Suprapubic skin (tissue), 4 donors: ENCODE measurements around the gene HEY2. TPM values are rescaled to one million over a fixed set of nuclear protein-coding genes. Genes with fewer than 3 reads are reported as not detected.
A peak's percentile ranks its signal among the peaks of the same experiment; 100 is the strongest.

ENCODE experiments used
- DNase-seq, 2 donors: peaks; one replicate each; pipeline ENCODE4 v3.0.0-alpha.2; 2019; ENCODE audit warnings: low spot score in 2 of 2
- H3K27ac ChIP-seq: fragments of 200-600 bp; sonication (generic); one replicate; pipeline ENCODE4 v1.5.1; 2019
- H3K27me3 ChIP-seq: fragments of 200-600 bp; sonication (generic); one replicate; pipeline ENCODE4 v1.5.1; 2019
- H3K36me3 ChIP-seq: fragments of 200-600 bp; sonication (generic); one replicate; pipeline ENCODE4 v1.5.1; 2019
- H3K4me1 ChIP-seq: fragments of 200-600 bp; sonication (generic); one replicate; pipeline ENCODE4 v1.5.1; 2019
- H3K4me3 ChIP-seq: fragments of 200-600 bp; sonication (generic); one replicate; pipeline ENCODE4 v1.5.1; 2019; ENCODE audit warnings: mild to moderate bottlenecking
- H3K9me3 ChIP-seq: fragments of 200-600 bp; sonication (generic); one replicate; pipeline ENCODE4 v1.5.1; 2019
- EP300 ChIP-seq: sonication (generic); formaldehyde crosslinking; IDR thresholded peaks from one replicate; pipeline ENCODE4 v1.6.1; 2017; ENCODE audit warnings: antibody characterized with exemption
- POLR2A ChIP-seq, 2 donors: fragments of 450-650 bp; IDR thresholded peaks; one replicate each; pipeline ENCODE4 v1.6.1; 2017; ENCODE audit warnings: antibody characterized with exemption in 2 of 2, mild to moderate bottlenecking in 2 of 2, moderate library complexity in 2 of 2
- POLR2AphosphoS5 ChIP-seq, 3 donors: sonication (generic); formaldehyde crosslinking; IDR thresholded peaks; one replicate each; pipeline ENCODE4 v1.6.1; 2017; ENCODE audit warnings: antibody characterized with exemption in 3 of 3
- WGBS: methylation state at CpG from one replicate; pipeline ENCODE4 v1.1.5; 2018; 5-methylcytosine and 5-hydroxymethylcytosine counted together
- total RNA-seq, 4 donors: library from RNA; depleted of rRNA; stranded (reverse); fragments of >200 nt; gene quantifications; one replicate each; pipeline ENCODE4 v1.1.0, GENCODE V29; 2016
- TF ChIP-seq, protein P1 (sequence below), 2 donors: fragments of 200-600 bp in 1 of 2; fragments of 450-650 bp in 1 of 2; sonication (generic) in 1 of 2; IDR thresholded peaks; one replicate each; pipeline ENCODE4 v1.5.1; 2016 to 2019; ENCODE audit warnings: antibody characterized with exemption in 2 of 2, mild to moderate bottlenecking in 1 of 2, moderate library complexity in 1 of 2

Gene HEY2
- total RNA-seq, 4 donors from 2014 or later = 0.76 to 3.0 (median 1.9) TPM

DNA sequence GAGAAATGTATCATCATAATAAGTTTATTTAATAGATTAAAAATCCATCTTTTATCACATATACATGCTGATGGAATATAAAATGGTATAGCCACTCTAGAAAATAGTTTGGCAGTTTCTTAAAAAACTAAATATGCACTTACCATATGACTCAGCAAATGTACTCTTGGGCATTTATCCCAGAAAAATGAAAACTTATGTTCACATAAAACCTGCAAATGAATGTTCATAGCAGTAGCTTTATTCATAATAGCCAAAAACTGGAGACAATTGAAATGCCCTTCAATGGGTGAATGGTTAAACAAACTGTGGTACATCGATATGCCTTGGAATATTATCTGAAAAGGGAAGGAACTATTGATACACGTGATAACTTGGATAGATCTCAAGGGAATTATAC, 34.9 kb downstream of the HEY2 start:
- no peak overlapping the region for H3K4me3 ChIP-seq
- H3K36me3 ChIP-seq = no peaks in the 10 kb centered on the region
- WGBS = 70% methylated on average over 2 of the region's 2 CpGs
- H3K27ac ChIP-seq = no peak overlapping the region
- DNase-seq = no peak
- no peaks in the 10 kb centered on the region for H3K27me3 ChIP-seq
- no peaks in the 10 kb centered on the region for H3K9me3 ChIP-seq
- peaks cover 20% of the 10 kb centered on the region for H3K4me1 ChIP-seq
- TF ChIP-seq POLR2A (IDR thresholded peaks at IDR 0.05) (no peak), EP300 (no peak), POLR2AphosphoS5 (IDR thresholded peaks at IDR 0.05) (no peak)
- TF ChIP-seq, protein P1, sequence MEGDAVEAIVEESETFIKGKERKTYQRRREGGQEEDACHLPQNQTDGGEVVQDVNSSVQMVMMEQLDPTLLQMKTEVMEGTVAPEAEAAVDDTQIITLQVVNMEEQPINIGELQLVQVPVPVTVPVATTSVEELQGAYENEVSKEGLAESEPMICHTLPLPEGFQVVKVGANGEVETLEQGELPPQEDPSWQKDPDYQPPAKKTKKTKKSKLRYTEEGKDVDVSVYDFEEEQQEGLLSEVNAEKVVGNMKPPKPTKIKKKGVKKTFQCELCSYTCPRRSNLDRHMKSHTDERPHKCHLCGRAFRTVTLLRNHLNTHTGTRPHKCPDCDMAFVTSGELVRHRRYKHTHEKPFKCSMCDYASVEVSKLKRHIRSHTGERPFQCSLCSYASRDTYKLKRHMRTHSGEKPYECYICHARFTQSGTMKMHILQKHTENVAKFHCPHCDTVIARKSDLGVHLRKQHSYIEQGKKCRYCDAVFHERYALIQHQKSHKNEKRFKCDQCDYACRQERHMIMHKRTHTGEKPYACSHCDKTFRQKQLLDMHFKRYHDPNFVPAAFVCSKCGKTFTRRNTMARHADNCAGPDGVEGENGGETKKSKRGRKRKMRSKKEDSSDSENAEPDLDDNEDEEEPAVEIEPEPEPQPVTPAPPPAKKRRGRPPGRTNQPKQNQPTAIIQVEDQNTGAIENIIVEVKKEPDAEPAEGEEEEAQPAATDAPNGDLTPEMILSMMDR (IDR thresholded peaks at IDR 0.05) = no peak

GRCh38 chr6:125787791-125788190, 38.4 kb downstream of the HEY2 start:
- peaks cover 37% of the 10 kb centered on the region for H3K4me1 ChIP-seq
- H3K4me3 ChIP-seq = no peak overlapping the region
- H3K36me3 ChIP-seq = no peaks in the 10 kb centered on the region
- H3K9me3 ChIP-seq = no peaks in the 10 kb centered on the region
- WGBS = 42% methylated on average over 2 of the region's 2 CpGs
- TF ChIP-seq POLR2A (IDR thresholded peaks at IDR 0.05) = no peak
- DNase-seq = no peak
- H3K27ac ChIP-seq = no peak overlapping the region
- no peaks in the 10 kb centered on the region for H3K27me3 ChIP-seq

DNA sequence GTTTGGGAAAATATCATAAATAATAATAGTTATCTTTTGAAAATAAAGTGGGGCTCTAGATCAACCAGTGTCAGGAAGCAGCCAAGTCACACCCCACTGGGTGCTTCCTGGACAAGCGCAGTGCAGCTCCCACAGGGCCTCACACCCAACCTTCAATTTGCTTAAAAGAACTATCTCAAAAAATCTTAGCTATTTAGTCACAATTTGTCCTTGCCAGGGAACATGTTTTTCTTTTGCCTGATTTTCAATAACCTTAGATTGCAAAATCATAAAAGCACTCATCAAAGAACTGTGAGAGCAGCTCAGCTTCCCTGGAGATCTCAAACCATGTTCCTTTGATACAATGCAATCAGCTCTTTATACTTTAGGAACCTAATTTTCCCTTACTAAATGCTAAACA, 39.7 kb downstream of the HEY2 start:
- peaks cover 51% of the 10 kb centered on the region for H3K4me1 ChIP-seq
- TF ChIP-seq POLR2AphosphoS5 (IDR thresholded peaks at IDR 0.05) (peak in 1 of 3 donors; percentile 31), EP300 (no peak)
- no peaks in the 10 kb centered on the region for H3K36me3 ChIP-seq
- no peaks in the 10 kb centered on the region for H3K9me3 ChIP-seq
- no peak overlapping the region for H3K4me3 ChIP-seq
- peak overlapping the region; percentile 99 for H3K27ac ChIP-seq
- no peaks in the 10 kb centered on the region for H3K27me3 ChIP-seq
- no peak for DNase-seq
- WGBS = 26% methylated on average over 1 of the region's 1 CpG

- TF ChIP-seq POLR2AphosphoS5 (IDR thresholded peaks at IDR 0.05) = no peak
- TF ChIP-seq POLR2A (IDR thresholded peaks at IDR 0.05) = no peak
- no peak for TF ChIP-seq EP300
- TF ChIP-seq, protein P1 (IDR thresholded peaks at IDR 0.05) = no peak
- H3K4me3 ChIP-seq = peak overlapping the region; percentile 95
- peak overlapping the region; percentile 99 for H3K27ac ChIP-seq
- DNase-seq = peak in 1 of 2 donors; percentile 74
- H3K4me1 ChIP-seq = peaks cover 55% of the 10 kb centered on the region
- 17% methylated on average over 14 of the region's 19 CpGs for WGBS
- H3K9me3 ChIP-seq = no peaks in the 10 kb centered on the region
- H3K27me3 ChIP-seq = no peaks in the 10 kb centered on the region
- no peaks in the 10 kb centered on the region for H3K36me3 ChIP-seq
Observed at GRCh38 chr6:125789576-125790357, 40.3 kb downstream of the HEY2 start.

DNA sequence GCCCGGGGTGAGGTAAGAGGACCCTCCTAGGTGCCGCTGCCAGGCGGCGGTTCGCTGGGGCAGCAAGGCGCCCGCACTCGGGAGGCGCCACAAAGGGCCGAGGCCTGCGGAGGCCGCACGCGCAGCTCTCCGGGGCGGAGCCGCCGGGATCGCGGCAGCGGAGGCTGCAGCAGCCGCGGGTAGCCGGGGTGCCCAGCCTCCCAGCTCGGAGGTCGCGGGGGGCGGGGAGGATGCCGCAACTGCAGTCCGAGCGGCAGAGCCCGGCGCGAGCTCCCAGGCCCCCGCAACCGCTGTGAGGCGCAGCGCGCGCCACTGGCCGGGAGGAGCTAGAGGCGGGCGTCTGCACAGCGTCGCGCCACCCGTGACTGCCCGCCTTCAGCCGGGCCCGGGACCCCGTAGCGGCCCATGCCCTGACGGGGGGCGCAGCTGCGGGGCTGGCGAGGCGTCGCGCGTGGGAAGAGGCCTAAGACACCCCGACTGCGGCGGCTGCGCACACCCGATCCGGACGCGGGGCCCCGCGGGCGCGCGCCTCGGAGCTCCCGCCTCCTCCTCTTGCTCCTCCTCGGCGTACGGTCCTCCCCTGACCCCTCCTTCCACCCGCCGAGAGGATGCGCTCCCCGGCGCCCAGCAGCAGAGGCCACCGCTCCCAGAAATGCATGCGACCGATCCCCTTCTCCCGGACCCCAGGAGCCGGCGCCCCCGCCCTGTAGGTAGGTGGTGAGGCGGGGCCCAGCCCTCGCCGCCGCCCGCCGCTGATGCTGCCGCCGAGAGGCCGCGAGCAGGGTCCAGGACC, 41.1 kb downstream of the HEY2 start, which contains the start of gene NCOA7:
Gene NCOA7, plus strand, starts transcription at position 603 of the 793 bp plus-strand sequence. CDS start 24,395 bp downstream, outside the sequence.
- Histone ChIP-seq H3K36me3 (no peaks in the 10 kb centered on the region), H3K4me3 (peak within 1 kb of the TSS; percentile 95), H3K4me1 (peaks cover 61% of the 10 kb centered on the region), H3K9me3 (no peaks in the 10 kb centered on the region), H3K27ac (peak within 1 kb of the TSS; percentile 99), H3K27me3 (no peaks in the 10 kb centered on the region)
- DNase-seq = peak; percentile 88 to 93
- TF ChIP-seq EP300 (no peak), POLR2AphosphoS5 (IDR thresholded peaks at IDR 0.05) (peak in 2 of 3 donors; percentile 45 to 80), POLR2A (IDR thresholded peaks at IDR 0.05) (peak; percentile 32 to 82)
- TF ChIP-seq, protein P1 (IDR thresholded peaks at IDR 0.05) = peak in 1 of 2 donors; percentile 8
- under 1% methylated on average over 34 of the region's 100 CpGs for WGBS
